GM12801 (cell line): ENCODE measurements around the gene THSD4.

Experiments
- TF ChIP-seq, protein P1 (sequence below): IDR thresholded peaks from one replicate; pipeline ENCODE4 v1.5.1; 2011; ENCODE audit warnings: control low read depth; ENCODE audit not compliant: insufficient read length; ENCODE audit errors: extremely low read depth

The THSD4 gene

GRCh38 chr15:71784719-71785118 lies 669.4 kb downstream of the THSD4 start:
- TF ChIP-seq, protein P1, sequence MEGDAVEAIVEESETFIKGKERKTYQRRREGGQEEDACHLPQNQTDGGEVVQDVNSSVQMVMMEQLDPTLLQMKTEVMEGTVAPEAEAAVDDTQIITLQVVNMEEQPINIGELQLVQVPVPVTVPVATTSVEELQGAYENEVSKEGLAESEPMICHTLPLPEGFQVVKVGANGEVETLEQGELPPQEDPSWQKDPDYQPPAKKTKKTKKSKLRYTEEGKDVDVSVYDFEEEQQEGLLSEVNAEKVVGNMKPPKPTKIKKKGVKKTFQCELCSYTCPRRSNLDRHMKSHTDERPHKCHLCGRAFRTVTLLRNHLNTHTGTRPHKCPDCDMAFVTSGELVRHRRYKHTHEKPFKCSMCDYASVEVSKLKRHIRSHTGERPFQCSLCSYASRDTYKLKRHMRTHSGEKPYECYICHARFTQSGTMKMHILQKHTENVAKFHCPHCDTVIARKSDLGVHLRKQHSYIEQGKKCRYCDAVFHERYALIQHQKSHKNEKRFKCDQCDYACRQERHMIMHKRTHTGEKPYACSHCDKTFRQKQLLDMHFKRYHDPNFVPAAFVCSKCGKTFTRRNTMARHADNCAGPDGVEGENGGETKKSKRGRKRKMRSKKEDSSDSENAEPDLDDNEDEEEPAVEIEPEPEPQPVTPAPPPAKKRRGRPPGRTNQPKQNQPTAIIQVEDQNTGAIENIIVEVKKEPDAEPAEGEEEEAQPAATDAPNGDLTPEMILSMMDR, result no peak

DNA sequence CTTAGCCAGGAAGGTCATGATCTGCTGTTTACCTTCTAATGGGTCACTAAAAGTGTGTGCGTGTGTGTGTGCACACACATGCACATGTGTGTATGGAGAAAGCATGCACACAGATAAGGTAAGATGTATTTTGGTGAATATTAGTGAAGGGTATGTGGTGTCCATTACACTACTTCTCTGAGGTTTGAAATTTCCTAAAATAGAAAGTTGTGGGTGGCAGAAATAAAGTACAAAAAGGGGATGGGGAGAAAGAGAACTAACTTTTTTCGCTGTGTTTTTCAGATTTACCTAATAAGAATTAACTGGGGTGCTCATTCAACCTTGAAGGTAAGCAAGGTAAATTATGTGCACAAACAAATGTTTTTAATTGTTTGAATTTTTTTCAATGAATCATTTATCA lies 670.7 kb downstream of the THSD4 start:
- TF ChIP-seq, protein P1, result no peak

GRCh38 chr15:71786673-71787072 lies 671.4 kb downstream of the THSD4 start:
- TF ChIP-seq, protein P1, result no peak

DNA sequence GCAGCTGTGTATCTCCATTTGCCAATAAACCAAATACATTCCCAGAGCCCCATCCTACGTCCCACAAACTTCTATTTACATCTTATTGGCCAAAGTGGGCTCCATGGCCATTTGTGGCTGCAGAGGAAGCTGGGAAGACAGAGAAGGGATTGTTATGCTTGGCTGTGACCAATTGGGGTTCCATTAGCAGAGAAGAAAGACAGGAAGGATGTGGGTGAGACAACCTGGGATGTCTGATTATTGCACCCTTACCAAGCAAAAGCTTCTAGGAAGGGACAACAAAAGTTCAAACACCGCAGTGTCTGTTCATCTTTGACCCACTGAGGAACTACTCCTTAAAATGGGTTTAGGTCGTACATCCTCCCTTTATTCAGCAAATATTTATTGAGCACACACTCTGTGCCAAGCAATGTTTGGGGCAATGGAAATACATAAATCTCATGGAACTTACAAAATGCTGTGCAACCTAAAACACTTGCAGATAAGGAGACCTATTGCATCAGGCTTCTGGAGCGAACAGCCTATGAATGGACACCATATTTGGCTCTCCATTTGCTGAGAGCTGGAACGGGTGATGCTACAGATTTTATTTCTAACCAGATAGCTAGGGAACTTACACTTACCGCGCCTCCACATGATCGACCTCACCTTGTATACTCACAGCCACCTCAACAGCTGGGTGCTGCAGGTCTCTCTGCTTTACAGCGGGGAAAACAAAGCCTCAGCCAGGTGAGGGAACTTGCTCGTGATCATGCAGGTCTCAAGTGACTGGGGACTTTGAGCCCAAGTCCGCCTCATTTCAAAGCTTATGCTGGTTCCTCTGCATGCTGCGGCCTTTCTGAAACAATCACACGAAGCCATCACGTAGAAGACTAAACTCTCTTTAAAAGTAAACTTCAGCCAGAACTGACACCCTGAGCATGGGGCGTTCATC lies 673.6 kb downstream of the THSD4 start:
- TF ChIP-seq, protein P1, result no peak

- TF ChIP-seq, protein P1, result no peak
Measured at GRCh38 chr15:71789616-71790015, 674.3 kb downstream of the THSD4 start.

DNA sequence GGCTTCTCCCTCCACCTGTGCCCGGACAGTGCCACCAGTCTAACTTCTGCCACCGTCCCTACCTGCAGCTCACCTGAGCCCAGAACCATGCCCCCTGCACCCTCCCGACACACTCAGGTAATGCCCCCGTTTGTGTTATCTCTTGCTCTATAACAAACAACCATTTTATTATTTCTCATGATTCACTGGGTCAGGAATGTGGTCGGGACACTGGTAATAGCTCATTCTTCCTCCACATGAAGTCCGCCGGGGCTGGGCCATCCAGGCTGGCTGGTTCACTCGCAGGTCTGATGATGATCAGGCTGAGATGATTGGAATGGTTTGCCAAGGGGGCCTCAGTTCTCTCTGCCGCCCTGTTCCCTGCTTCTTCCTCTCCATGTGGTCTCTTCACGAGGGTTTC lies 674.8 kb downstream of the THSD4 start:
- TF ChIP-seq, protein P1, result no peak

GRCh38 chr15:71791975-71792374 lies 676.7 kb downstream of the THSD4 start:
- TF ChIP-seq, protein P1, result no peak
